Stimulated activated naive CD8-positive, alpha-beta T cell treated with anti-CD3 and anti-CD28 coated beads, Interleukin-15, Interleukin-2, amounts not matched to agents 100 U/mL and 50 U/mL, for 24 hours (primary cell): ENCODE results near the gene NTMT1.

Experiments used
- ATAC-seq: fragments of 150-1000 bp; cut with Tn5 transposase; one replicate; pipeline ENCODE4 v1.10.0; 2021
- DNase-seq: peaks from one replicate; pipeline ENCODE4 v3.0.0; 2021

The NTMT1 gene

DNA sequence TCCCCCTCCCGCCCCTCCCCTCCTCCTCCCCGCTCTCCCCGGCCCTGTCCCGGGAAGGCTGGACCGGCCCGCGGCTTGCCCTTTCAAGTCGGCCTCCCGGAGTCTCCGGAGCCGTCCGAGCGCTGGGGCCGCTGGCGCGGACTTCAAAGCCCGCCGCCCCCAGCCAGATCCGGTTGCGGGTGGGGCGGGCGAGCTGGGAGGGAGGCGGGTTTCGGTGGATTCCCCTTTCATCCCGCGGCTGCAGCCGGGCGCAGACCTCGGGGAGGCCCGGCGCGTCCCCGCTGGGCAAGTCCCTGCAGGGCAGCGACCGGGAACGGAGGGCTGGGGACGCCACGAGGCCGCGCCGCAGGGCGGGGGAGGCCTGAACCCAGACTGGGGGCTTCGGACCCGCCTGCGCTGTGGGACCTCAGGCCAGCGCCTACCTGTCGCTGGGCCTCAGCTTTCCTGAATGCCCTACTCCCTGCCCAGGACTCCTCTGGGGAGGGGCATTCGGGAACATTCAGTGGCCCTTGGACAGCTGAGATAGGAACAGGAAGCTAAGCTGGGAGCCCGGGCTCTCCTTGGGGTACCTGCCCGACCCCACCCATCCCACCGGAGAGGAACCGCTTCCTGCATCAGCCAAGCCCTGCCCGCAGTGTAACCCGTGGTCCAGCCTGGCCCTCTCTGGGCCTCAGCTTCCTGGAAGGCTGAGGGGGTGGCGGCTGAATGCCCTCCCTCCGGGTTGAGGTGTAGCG is 28.4 kb upstream of the NTMT1 start:
- ATAC-seq = peak; percentile 38
- peak; percentile 52 for DNase-seq

GRCh38 chr9:129598089-129598596 is 27.8 kb upstream of the NTMT1 start:
- ATAC-seq (peak; percentile 10), DNase-seq (no peak)

GRCh38 chr9:129601082-129601674 is 24.8 kb upstream of the NTMT1 start:
- no peak for DNase-seq
- ATAC-seq = no peak

DNA sequence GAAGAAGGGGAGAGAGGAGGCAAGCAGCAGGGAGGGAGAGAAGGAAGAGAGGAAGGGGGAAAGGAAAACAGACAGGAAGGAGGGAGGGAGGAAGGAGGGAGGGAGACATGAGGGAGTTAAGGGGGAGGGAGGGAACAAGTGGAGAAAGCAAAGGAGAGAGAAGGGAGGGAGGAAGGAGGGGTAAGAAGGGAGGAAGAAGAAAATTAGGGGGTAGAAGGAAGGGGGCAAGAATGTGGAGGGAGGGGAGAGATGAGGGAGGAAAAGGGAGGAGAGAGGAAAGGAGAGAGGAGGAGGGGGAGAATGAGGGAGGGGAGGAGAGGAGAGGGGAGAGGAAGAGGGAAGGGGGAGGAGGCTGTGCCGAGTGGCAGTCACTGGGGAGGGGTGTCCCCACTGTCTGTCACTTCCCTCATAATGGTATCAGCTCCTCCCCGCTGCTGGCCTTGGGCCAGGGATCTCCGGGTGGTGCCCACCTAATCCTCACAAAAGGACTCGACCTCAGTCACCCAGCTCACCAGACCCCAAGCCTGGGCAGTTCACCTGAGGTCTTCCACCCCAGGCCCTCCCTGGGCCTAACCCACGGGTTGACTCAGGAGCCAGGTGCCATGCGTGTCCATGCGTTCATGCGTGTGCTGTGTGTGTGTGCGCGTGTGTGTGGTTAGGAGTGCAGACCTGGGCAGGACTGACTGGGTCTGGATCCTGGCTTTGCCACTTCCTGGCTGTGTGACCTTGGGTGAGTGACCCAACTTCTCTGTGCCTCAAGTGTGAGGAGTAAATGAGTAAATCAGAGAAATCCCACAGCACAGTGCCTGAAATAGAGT is 23.2 kb upstream of the NTMT1 start:
- DNase-seq (no peak), ATAC-seq (peak; percentile 20)

- DNase-seq = no peak
- no peak for ATAC-seq
Observed at GRCh38 chr9:129604056-129604765, 21.8 kb upstream of the NTMT1 start.

- ATAC-seq = no peak
- DNase-seq = no peak
Observed at GRCh38 chr9:129604766-129605163, 21.2 kb upstream of the NTMT1 start.

GRCh38 chr9:129606161-129607026 is 19.6 kb upstream of the NTMT1 start:
- DNase-seq (no peak), ATAC-seq (no peak)

- DNase-seq = no peak
- ATAC-seq = no peak
Observed at GRCh38 chr9:129607027-129607387, 19.0 kb upstream of the NTMT1 start.

DNA sequence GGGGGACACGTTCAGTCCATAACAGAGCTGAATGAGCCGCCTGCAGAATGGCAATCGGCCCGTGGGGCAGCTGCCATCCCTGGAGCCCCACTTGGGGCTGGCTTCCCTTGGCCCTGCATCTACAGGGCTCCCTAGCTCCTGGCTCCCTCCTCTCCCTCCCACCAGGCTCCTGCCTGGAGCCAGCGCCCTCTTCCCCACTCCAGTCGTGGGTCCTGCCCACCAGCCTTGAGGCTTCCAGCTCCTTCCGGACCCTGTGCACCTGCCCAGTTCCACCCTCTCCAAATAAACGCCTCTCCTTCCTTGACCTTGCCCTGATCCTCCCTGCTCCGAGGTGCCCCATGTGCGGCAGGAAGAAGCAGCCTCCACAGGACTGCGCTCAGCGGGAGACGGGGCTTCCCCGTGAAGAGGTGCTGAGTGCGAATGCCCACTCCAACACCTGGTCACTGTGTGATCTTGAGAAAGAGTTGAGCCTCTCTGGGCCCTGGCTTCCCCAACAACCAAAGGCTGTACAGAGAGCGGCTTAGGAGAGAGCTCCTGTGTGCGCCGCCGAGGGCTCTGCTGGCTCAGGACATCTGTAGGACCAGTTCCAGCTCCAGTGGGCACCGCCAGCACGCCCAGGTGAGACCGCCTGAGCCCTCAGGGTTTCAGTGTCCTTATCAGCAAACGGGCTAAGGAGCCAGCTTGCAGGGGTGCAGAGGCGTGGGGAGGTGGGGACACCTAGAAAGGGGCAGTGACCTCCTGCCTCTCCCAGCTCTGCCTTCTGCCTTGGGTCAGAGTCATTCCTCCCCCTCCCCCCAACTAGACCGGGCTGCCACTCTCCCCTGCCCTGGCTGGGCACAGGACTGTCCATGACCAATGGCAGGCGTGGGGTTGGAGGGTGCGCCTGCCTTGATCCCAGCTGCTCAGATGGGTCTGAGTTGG is 17.1 kb upstream of the NTMT1 start:
- no peak for DNase-seq
- ATAC-seq = no peak

DNA sequence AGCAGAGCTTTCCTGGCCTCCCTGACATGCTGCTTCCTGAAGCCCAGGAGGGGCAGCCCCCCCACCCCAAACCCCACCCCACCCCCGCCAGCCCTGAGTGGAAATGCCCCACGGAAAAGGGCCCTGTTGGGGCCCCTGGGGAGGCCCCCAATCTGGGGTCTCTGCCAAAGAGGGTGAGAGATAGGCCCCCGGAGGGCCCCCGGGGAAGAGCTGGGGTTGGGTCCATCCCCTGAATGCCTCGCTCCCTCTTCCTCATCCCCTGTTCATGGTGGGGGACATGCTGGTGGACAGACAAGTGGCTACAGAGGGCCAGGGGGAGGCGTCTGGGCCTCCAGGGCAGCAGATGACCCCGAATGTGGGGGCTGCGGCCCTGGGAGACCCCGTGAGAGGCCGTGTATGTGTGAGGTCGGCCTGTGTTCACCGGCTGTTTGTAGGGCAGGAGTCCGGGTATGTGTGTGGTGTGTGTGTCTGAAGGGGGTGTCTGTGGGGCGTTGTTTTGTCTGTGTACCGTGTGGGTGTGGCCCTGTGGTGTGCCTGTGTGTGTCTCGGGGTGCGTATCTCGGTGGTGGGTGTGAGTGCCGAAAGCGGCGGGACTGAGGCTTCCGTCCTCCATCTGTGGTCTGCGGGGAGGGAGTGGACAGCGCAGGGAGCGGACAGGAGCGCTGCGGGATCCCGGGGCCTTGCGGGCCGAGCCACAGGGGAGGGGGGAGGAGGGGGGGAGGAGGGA is 16.3 kb upstream of the NTMT1 start:
- peak; percentile 30 for ATAC-seq
- DNase-seq = peak; percentile 56

- ATAC-seq (no peak), DNase-seq (no peak)
Observed at GRCh38 chr9:129610213-129610472, 15.8 kb upstream of the NTMT1 start.

DNA sequence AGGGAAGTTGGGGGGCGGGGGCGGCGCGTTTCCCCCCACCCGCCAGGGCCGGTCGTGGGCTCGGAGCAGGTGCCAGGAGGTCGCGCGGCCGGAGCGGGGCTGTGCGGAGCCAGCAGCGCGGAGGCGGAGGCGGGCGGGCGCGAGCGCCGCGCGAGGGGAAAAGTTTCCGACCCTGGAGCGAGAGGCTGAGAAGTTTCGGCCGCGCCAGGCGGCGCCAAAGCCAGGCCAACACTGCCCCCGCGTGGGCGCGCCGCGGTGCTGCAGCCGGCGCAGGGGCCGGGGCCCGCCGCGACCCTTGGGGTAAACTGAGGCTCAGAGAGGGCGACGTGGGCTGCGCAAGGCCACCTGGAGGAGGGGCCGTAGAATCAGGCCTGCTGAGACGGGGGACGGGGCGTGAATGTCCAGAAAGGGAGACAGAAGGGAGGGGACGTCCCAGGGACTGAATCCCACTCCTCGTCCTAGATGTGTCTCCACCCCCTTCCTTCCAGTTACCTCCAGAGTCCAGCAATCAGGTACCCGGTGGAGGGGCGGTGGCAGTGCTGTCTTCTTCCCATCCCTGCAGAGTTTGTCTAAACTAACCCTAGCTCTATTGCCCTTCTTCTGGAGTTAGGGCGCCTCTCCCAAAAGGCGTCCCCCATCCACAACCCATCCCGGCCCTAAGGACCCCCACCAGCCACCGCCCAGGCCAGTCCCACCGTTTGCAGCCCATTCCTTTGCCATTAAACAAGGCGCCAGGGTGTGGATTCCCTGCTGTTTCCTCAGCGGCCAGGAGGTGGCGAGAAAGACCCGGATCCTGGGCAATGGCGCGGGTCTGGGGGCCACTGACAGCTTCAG is 15.3 kb upstream of the NTMT1 start:
- ATAC-seq (peak; percentile 63), DNase-seq (peak; percentile 81)

GRCh38 chr9:129611307-129611800 is 14.6 kb upstream of the NTMT1 start:
- DNase-seq = no peak
- ATAC-seq = no peak

DNA sequence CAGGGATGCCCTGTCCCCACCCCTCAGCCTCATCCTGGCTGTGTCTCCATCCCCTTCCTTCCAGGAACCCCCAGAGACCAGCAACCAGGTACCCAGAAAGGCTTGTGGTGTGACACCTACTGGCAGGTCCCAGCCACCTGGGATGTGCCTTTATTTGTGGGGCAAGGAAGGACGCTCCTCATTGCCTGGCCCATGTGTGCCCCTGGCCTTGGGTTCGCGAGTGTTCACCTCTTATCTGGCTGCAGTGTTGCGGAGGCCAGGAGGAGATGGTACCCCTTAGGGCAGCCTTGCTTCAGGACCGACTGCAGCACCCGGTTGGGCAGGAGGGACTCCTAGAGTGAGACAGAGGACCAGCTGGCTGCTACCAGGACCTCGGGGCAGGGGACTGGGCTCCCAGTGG is 13.8 kb upstream of the NTMT1 start:
- ATAC-seq (no peak), DNase-seq (no peak)

DNA sequence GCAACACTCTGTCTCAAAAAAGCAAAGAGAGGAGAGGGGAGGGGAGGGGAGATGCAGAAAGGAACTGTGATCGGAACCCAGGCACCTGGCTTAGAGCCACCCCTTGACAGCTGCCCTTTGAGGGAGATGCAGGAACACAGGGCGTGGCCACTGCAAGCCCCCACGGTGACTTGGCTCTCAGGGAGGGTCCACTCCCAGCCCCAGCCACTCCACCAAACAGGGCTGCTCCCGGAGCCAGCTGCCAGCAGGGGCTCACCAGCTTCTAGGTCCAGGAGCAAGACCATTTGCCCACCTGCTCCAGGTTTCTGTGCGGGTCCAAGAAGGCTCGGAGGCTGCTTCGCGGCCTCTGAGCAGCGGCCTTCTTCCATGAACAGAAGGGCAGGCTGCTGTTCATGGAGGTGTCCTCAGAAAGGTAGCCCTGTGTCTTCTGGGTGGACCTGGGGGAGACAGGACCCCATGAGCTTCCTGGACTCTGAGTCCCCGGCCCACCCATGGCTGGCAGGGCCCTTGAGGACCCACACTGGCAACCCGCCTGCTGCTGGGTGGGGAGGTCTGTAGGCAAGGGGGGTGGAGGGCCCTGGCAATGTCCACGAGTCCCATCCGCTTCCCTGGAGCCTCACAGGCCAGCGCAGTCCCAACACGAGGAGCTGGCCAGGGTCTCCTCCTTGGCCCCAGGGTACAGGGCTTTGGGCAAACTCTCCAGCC is 13.0 kb upstream of the NTMT1 start:
- DNase-seq = no peak
- no peak for ATAC-seq

GRCh38 chr9:129613520-129614175 is 12.3 kb upstream of the NTMT1 start:
- ATAC-seq (no peak), DNase-seq (no peak)

GRCh38 chr9:129614932-129615331 is 11.0 kb upstream of the NTMT1 start:
- ATAC-seq (no peak), DNase-seq (no peak)
